Prostate gland (tissue), 1 donor: ENCODE measurements around the gene AHNAK2.

Source experiments
- POLR2A ChIP-seq: fragments of 450-650 bp; IDR thresholded peaks from one replicate; pipeline ENCODE4 v1.6.1; 2016; ENCODE audit warnings: antibody characterized with exemption, mild to moderate bottlenecking
- POLR2AphosphoS5 ChIP-seq: sonication (generic); formaldehyde crosslinking; IDR thresholded peaks from one replicate; pipeline ENCODE4 v1.6.1; 2017; ENCODE audit warnings: antibody characterized with exemption

GRCh38 chr14:104937161-104937560, 41.0 kb downstream of the AHNAK2 start:
- TF ChIP-seq POLR2AphosphoS5, result no peak
- no peak for TF ChIP-seq POLR2A
